NT2/D1 (cell line): ENCODE measurements around the gene CACNB2.
"Not testable (repeated sequence)": the region's sequence is repeated elsewhere in the genome, so short reads cannot be mapped to it uniquely, and the experiment has no call there.

Experiments
- SUZ12 ChIP-seq: IDR thresholded peaks from 2 replicates; pipeline ENCODE4 v1.6.1; 2011; ENCODE audit not compliant: insufficient read length, insufficient read depth; ENCODE audit errors: extremely low read depth
- YY1 ChIP-seq: IDR thresholded peaks from 2 replicates; pipeline ENCODE4 v1.6.1; 2011; ENCODE audit not compliant: insufficient read length, insufficient read depth

DNA sequence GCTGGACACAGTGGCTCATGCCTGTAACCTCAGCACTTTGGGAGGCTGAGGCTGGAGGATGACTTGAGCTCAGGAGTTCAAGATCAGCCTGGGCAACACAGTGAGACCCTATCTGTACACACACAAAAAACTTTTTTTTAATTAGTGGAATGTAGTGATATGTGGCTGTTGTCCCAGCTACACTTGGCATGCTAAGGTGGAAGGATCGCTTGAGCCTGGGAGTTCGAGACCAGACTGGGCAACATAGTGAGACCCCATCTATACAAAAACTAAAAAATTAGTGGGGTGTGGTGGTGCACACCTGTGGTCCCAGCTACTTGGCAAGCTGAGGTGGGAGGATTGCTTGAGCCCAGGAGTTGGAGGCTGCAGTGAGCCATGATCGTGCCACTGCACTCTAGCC, 68.0 kb downstream of the CACNB2 start:
- not testable (repeated sequence) for TF ChIP-seq YY1, SUZ12
